Prostate gland (tissue), 2 donors: ENCODE measurements around the gene MAB21L2. TPM values are rescaled to one million over a fixed set of nuclear protein-coding genes. Genes with fewer than 3 reads are reported as not detected.

ENCODE experiments used
- DNase-seq: peaks from one replicate; pipeline ENCODE4 v3.0.0-alpha.2; 2019; ENCODE audit warnings: low spot score
- H3K27ac ChIP-seq, 2 donors: fragments of 200-600 bp; sonication (generic); 2 replicates each; pipeline ENCODE4 v1.5.1; 2017 to 2019
- H3K27me3 ChIP-seq: fragments of 200-600 bp; sonication (generic); replicated peaks from 2 replicates; pipeline ENCODE4 v1.5.1; 2019; ENCODE audit not compliant: insufficient read depth
- H3K36me3 ChIP-seq, 2 donors: fragments of 200-600 bp; sonication (generic); 1 replicate in 1 of 2; 2 replicates in 1 of 2; pipeline versions ENCODE4 v1.5.1 to v1.8.1; 2017 to 2019
- H3K4me1 ChIP-seq: fragments of 200-600 bp; sonication (generic); replicated peaks from 2 replicates; pipeline ENCODE4 v1.5.1; 2019
- H3K4me3 ChIP-seq, 2 donors: fragments of 200-600 bp; sonication (generic); 2 replicates each; pipeline ENCODE4 v1.5.1; 2017 to 2019
- H3K9me3 ChIP-seq: fragments of 200-600 bp; sonication (generic); 2 replicates; pipeline ENCODE4 v1.5.1; 2017
- CTCF ChIP-seq, 4 experiments: fragments of 200-600 bp in 2 of 4; fragments of 450-650 bp in 2 of 4; sonication (generic) in 2 of 4; IDR thresholded peaks; 1 replicate in 3 of 4; 2 replicates in 1 of 4; pipeline ENCODE4 v1.5.1; 2016 to 2019; ENCODE audit warnings: antibody characterized with exemption in 4 of 4, mild to moderate bottlenecking in 2 of 4, moderate library complexity in 2 of 4
- POLR2A ChIP-seq: fragments of 450-650 bp; IDR thresholded peaks from one replicate; pipeline ENCODE4 v1.6.1; 2016; ENCODE audit warnings: antibody characterized with exemption, mild to moderate bottlenecking
- POLR2AphosphoS5 ChIP-seq: sonication (generic); formaldehyde crosslinking; IDR thresholded peaks from one replicate; pipeline ENCODE4 v1.6.1; 2017; ENCODE audit warnings: antibody characterized with exemption
- WGBS: methylation state at CpG from one replicate; pipeline ENCODE4 v1.1.5; 2018; 5-methylcytosine and 5-hydroxymethylcytosine counted together
- intact Hi-C: fragments of 100-400 bp; cut with DNase I; formaldehyde crosslinking; loops from one replicate; pipeline ENCODE4 v1.14.2; 2022
- total RNA-seq, 2 donors: library from RNA; depleted of rRNA; stranded (reverse); fragments of >200 nt; gene quantifications; one replicate each; pipeline ENCODE4 v1.1.0, GENCODE V29; 2016

Gene MAB21L2
- total RNA-seq, 2 donors from 2014 or later = 0.14 TPM; not detected in 1

GRCh38 chr4:150584111-150584915 is 2.4 kb downstream of the MAB21L2 start:
- no peak overlapping the region for H3K27ac ChIP-seq
- TF ChIP-seq CTCF (IDR thresholded peaks at IDR 0.05) (no peak), POLR2A (no peak), POLR2AphosphoS5 (no peak)
- H3K9me3 ChIP-seq = no peaks in the 10 kb centered on the region
- intact Hi-C loops = no loop called here
- no peaks in the 10 kb centered on the region for H3K27me3 ChIP-seq
- H3K4me3 ChIP-seq = no peak overlapping the region
- WGBS = 83% methylated on average over 11 of the region's 11 CpGs
- no peaks in the 10 kb centered on the region for H3K36me3 ChIP-seq
- no peaks in the 10 kb centered on the region for H3K4me1 ChIP-seq
- no peak for DNase-seq

- no peak overlapping the region for H3K27ac ChIP-seq
- H3K36me3 ChIP-seq = no peaks in the 10 kb centered on the region
- H3K9me3 ChIP-seq = no peaks in the 10 kb centered on the region
- intact Hi-C loops = no loop called here
- DNase-seq = no peak
- no peaks in the 10 kb centered on the region for H3K4me1 ChIP-seq
- 98% methylated on average over 1 of the region's 1 CpG for WGBS
- H3K27me3 ChIP-seq = no peaks in the 10 kb centered on the region
- H3K4me3 ChIP-seq = no peak overlapping the region
- TF ChIP-seq POLR2A = no peak
- no peak for TF ChIP-seq POLR2AphosphoS5
- no peak for TF ChIP-seq CTCF (IDR thresholded peaks at IDR 0.05)
These were observed 3.7 kb downstream of the MAB21L2 start for GRCh38 chr4:150585611-150586010.

DNA sequence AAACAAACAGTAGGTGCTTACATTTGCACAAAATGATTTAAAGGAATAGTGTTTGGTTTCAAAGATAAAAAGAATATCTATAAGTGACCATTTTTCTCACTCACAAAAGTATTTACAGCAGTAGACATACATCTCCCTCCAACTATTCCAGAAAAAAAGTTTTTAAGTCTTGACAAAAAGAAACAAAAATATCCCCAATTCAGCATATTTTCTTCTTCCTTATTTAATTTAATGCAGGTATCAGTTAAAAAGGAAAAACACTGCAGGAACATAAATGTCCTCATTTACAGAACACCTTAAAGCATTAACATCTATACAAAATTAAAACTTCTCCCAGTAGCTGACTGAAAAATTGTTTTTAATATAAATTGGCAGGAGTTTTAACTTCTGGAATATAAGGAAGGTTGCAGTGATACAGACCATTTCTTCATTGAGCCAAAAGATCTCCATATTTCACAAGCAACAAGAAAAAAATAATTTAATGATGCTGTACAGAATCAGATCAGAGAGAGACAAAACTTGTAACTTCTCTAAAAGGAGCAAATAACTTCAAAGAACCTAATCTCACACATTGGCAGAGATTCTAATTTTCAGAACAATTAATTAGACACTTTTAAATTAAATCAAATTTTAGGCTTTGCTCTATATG is 4.3 kb downstream of the MAB21L2 start:
- TF ChIP-seq CTCF (IDR thresholded peaks at IDR 0.05) (no peak), POLR2AphosphoS5 (no peak), POLR2A (no peak)
- H3K9me3 ChIP-seq = no peaks in the 10 kb centered on the region
- intact Hi-C loops = no loop called here
- DNase-seq = no peak
- no peak overlapping the region for H3K4me3 ChIP-seq
- H3K36me3 ChIP-seq = no peaks in the 10 kb centered on the region
- no peaks in the 10 kb centered on the region for H3K4me1 ChIP-seq
- H3K27me3 ChIP-seq = no peaks in the 10 kb centered on the region
- H3K27ac ChIP-seq = no peak overlapping the region

DNA sequence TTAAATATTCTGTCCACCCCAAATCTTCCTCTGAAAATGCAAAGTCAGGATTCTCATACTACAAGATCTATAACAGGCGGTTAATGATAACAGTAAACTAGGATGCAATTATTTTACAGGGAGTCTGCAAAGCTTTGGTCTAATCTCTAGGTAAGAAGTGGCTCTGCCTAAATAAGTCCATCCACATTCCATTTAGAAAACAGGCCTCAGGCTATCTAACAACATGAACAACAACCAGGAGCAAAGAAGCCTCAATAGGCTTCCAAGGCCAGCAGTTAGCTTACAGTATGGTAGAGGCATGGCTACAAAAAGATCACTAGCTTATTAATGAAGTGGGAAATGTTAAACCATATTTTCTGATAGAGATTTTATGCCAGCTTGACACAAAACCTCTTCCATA is 6.4 kb downstream of the MAB21L2 start:
- 98% methylated on average over 1 of the region's 1 CpG for WGBS
- Histone ChIP-seq H3K27ac (no peak overlapping the region), H3K4me1 (no peaks in the 10 kb centered on the region), H3K9me3 (no peaks in the 10 kb centered on the region), H3K27me3 (no peaks in the 10 kb centered on the region), H3K36me3 (no peaks in the 10 kb centered on the region), H3K4me3 (no peak overlapping the region)
- intact Hi-C loops = no loop called here
- DNase-seq = no peak
- TF ChIP-seq POLR2AphosphoS5 (no peak), POLR2A (no peak), CTCF (IDR thresholded peaks at IDR 0.05) (no peak)

DNA sequence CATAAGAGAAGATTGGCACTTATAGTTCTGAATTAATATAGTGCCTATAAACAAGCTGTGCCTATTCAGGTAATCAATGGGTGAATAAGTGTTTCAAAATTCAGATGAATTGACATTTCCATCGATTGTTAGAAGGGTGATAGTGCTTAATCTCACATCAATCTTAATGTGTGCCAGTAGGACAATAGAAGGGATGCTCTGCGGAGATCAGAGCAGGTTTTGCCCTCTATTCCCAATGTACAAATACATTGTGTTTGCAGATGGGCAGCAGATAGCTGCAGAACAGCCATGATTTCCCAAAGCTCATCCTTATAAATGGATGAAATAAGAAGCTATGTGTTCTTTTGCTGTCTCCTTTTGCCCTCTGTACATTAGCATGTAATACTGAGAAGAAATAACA is 7.2 kb downstream of the MAB21L2 start:
- H3K9me3 ChIP-seq = no peaks in the 10 kb centered on the region
- intact Hi-C loops = no loop called here
- no peak overlapping the region for H3K4me3 ChIP-seq
- no peaks in the 10 kb centered on the region for H3K4me1 ChIP-seq
- WGBS = 73% methylated on average over 2 of the region's 2 CpGs
- DNase-seq = no peak
- H3K36me3 ChIP-seq = no peaks in the 10 kb centered on the region
- H3K27me3 ChIP-seq = no peaks in the 10 kb centered on the region
- TF ChIP-seq POLR2AphosphoS5 (no peak), CTCF (IDR thresholded peaks at IDR 0.05) (no peak), POLR2A (no peak)
- no peak overlapping the region for H3K27ac ChIP-seq
